Inflammatory macrophage (primary cell): ENCODE results near the gene B4GALNT3.
A peak's percentile ranks its signal among the peaks of the same experiment; 100 is the strongest.

ENCODE experiments used
- DNase-seq, 2 donors: peaks; one replicate each; pipeline ENCODE4 v3.0.0-alpha.2; 2020 to 2022

Gene B4GALNT3

GRCh38 chr12:510071-510825, 50.5 kb downstream of the B4GALNT3 start:
- no peak for DNase-seq

GRCh38 chr12:512933-513332, 53.2 kb downstream of the B4GALNT3 start:
- DNase-seq = no peak

GRCh38 chr12:513446-513845, 53.7 kb downstream of the B4GALNT3 start:
- no peak for DNase-seq

- no peak for DNase-seq
Measured at GRCh38 chr12:517538-517937, 57.8 kb downstream of the B4GALNT3 start.

- DNase-seq = no peak
Measured at GRCh38 chr12:520119-520518, 60.4 kb downstream of the B4GALNT3 start.

- no peak for DNase-seq
Measured at GRCh38 chr12:522692-523378, 63.1 kb downstream of the B4GALNT3 start.

GRCh38 chr12:524167-524951, 64.6 kb downstream of the B4GALNT3 start:
- DNase-seq = no peak

GRCh38 chr12:526089-526488, 66.3 kb downstream of the B4GALNT3 start:
- peak; percentile 62 to 67 for DNase-seq

- DNase-seq = no peak
Measured at GRCh38 chr12:527241-527640, 67.5 kb downstream of the B4GALNT3 start.

GRCh38 chr12:527729-528128, 68.0 kb downstream of the B4GALNT3 start:
- no peak for DNase-seq

GRCh38 chr12:530308-530707, 70.6 kb downstream of the B4GALNT3 start:
- no peak for DNase-seq

- DNase-seq = no peak
Measured at GRCh38 chr12:530821-531220, 71.1 kb downstream of the B4GALNT3 start.

- DNase-seq = no peak
Measured at GRCh38 chr12:531951-532585, 72.3 kb downstream of the B4GALNT3 start.

- DNase-seq = peak in 1 of 2 donors; percentile 45
Measured at GRCh38 chr12:532908-533565, 73.3 kb downstream of the B4GALNT3 start.

- no peak for DNase-seq
Measured at GRCh38 chr12:533718-534117, 74.0 kb downstream of the B4GALNT3 start.

GRCh38 chr12:534216-534615, 74.5 kb downstream of the B4GALNT3 start:
- no peak for DNase-seq

GRCh38 chr12:535396-535795, 75.7 kb downstream of the B4GALNT3 start:
- no peak for DNase-seq

GRCh38 chr12:536751-537245, 77.1 kb downstream of the B4GALNT3 start:
- no peak for DNase-seq

GRCh38 chr12:537772-538171, 78.0 kb downstream of the B4GALNT3 start:
- no peak for DNase-seq

- peak; percentile 50 to 68 for DNase-seq
Measured at GRCh38 chr12:538731-539539, 79.2 kb downstream of the B4GALNT3 start.
